HG03520 (cell line): ENCODE results near the gene EPS8L3.
"Not testable (repeated sequence)": the region's sequence is repeated elsewhere in the genome, so short reads cannot be mapped to it uniquely, and the experiment has no call there.

Experiments used
- ATAC-seq: cut with Tn5 transposase; IDR thresholded peaks from one replicate; pipeline ENCODE4 v1.9.1; 2021; ENCODE audit warnings: mild to moderate bottlenecking, moderate library complexity; ENCODE audit not compliant: unreplicated experiment

Gene EPS8L3

GRCh38 chr1:109782514-109782913, 18.8 kb upstream of the EPS8L3 start:
- no peak for ATAC-seq

GRCh38 chr1:109781806-109782205, 18.1 kb upstream of the EPS8L3 start:
- no peak for ATAC-seq

GRCh38 chr1:109780982-109781381, 17.3 kb upstream of the EPS8L3 start:
- ATAC-seq: no peak

- no peak for ATAC-seq
Measured at GRCh38 chr1:109777980-109778625, 14.4 kb upstream of the EPS8L3 start.

GRCh38 chr1:109777436-109777835, 13.7 kb upstream of the EPS8L3 start:
- ATAC-seq: no peak

GRCh38 chr1:109776911-109777310, 13.2 kb upstream of the EPS8L3 start:
- ATAC-seq: no peak

GRCh38 chr1:109776206-109776835, 12.6 kb upstream of the EPS8L3 start:
- no peak for ATAC-seq

GRCh38 chr1:109775398-109775797, 11.7 kb upstream of the EPS8L3 start:
- ATAC-seq: no peak

GRCh38 chr1:109773900-109774485, 10.3 kb upstream of the EPS8L3 start:
- ATAC-seq: no peak

- ATAC-seq: peak; percentile 72
Measured at GRCh38 chr1:109773203-109773899, 9.6 kb upstream of the EPS8L3 start.

GRCh38 chr1:109772658-109773202, 9.0 kb upstream of the EPS8L3 start:
- ATAC-seq: no peak

- no peak for ATAC-seq
Measured at GRCh38 chr1:109771712-109772657, 8.3 kb upstream of the EPS8L3 start.

- no peak for ATAC-seq
Measured at GRCh38 chr1:109770331-109771095, 6.8 kb upstream of the EPS8L3 start.

GRCh38 chr1:109769330-109770078, 5.8 kb upstream of the EPS8L3 start:
- ATAC-seq: no peak

GRCh38 chr1:109768820-109769219, 5.1 kb upstream of the EPS8L3 start:
- ATAC-seq: no peak

GRCh38 chr1:109768335-109768650, 4.6 kb upstream of the EPS8L3 start:
- no peak for ATAC-seq

- ATAC-seq: no peak
Measured at GRCh38 chr1:109767637-109768334, 4.1 kb upstream of the EPS8L3 start.

- not testable (repeated sequence) for ATAC-seq
Measured at GRCh38 chr1:109766991-109767636, 3.4 kb upstream of the EPS8L3 start.
